ENCODE measurements around the gene NAA40.
"Not testable (repeated sequence)": the region's sequence is repeated elsewhere in the genome, so short reads cannot be mapped to it uniquely, and the experiment has no call there.

The NAA40 gene

DNA sequence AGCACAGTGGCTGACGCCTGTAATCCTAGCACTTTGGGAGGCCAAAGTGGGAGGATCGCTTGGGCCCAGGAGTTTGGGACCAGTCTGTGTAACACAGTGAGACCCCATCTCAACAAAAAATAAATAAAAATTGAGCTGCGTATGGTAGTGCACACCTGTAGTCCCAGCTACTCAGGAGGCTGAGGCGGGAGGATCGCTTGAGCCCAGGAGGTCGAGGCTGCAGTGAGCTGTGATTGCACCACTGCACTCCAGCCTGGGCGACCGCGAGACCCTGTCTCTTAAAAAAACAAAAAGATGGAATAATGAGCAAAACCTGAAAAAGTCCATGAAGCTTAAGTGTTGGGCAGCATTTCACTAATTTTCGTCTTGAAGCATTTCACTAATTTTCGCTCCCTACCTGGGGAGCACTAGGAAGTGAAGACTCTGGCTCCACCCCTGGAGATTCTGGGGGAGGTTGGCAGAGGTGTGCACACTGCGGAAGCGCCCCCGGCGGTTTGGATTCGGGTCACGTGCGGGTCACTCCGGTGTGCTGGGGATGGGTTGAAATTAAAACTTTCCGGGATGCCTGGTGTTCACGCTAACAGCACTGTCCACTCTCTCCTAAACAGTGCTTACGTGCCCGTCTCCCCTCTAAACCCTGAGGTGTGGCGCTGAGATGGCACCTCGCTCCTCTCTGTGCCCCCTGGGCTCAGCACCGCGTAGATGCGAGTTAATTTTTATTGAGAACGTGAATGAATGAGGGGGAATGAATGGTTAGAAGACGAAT, 906 bp upstream of the NAA40 start:
- no peak for DNase-seq (ENCODE audit: low read depth in 2 of 2, low spot score in 1 of 2)

DNA sequence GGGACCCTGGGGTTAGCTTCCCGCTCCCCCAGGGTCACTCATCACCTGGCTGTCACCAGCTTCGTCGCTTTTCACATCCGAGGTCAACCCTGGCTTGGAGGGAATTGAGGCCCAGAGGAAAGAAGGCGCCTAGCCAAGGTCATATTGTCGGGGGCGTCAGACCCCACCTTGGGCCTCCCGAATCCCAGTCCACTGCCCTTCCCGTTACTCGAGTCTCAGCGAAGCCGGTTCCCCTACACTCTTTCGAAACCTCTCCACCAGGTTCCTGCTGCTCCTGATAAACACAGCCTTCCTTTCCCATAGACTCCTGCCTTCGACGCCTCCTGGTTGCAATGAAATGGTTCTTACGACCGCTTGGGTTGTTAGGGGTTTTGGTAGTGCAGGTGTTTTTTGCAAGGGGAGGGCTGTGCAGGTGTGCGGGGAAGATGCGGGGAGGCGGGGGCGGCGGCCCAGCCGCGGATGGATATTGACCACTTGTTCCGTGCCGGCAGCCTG, 642 bp downstream of the NAA40 start:
- DNase-seq (ENCODE audit: low read depth in 2 of 2, low spot score in 1 of 2): no peak

DNA sequence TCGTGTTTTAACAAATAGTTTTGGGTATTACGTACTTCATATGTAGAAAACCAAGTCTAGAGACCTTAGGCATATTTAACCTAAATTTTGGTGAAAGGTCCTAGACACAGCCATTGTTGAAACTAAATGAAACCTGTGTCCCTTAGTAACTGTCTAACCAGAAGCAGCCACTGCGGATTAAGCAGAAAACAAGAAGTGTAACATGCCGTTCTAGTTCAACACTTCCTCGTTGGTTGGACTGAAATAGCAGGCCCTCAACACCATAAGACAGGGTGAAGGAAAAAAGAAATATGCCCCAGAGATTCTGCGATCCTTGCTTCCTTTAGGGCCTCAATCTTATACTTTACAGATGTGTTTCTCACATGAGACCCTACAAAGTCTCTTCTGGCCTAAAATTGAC, 2.0 kb downstream of the NAA40 start:
- no peak for DNase-seq (ENCODE audit: low read depth in 2 of 2, low spot score in 1 of 2)

DNA sequence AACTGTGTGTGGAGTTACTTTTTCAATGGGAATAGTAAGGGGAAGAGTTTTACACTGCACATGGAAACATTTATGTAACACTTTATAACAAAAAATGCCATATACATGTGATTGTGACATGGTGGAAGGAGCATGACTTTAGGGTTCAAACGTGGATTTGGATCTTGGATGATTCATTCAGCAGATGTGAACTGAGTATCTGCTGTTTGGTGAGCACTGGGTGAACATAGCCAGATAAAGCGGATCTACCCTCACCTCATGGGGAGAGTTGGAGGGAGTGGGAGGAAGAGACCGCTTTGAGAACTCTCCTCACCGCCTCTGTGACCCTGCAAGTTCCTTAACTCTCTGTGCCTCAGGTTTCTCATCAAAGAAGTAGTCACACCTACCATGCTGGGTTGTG, 3.1 kb downstream of the NAA40 start:
- no peak for DNase-seq (ENCODE audit: low read depth in 2 of 2, low spot score in 1 of 2)

DNA sequence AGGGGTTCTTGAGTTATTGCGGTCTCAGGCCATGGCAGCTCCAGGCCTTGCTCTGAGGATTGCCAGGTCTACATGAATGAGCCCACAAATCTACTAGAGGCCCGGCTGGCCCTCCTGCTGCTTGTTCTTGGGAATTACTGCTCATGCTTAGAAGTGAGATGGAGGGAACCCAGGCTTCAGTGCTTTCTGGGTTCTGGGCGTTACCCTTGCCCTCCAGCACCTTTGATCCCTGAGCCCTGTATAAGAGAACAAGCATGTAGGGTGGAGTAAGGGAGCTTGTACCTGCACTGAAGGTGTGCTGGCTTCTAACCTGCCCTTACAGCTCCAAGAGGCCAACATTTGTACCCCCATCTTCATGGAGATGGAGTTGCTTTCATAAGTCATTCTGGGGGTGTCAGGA, 4.0 kb downstream of the NAA40 start:
- DNase-seq (ENCODE audit: low read depth in 2 of 2, low spot score in 1 of 2): no peak

DNA sequence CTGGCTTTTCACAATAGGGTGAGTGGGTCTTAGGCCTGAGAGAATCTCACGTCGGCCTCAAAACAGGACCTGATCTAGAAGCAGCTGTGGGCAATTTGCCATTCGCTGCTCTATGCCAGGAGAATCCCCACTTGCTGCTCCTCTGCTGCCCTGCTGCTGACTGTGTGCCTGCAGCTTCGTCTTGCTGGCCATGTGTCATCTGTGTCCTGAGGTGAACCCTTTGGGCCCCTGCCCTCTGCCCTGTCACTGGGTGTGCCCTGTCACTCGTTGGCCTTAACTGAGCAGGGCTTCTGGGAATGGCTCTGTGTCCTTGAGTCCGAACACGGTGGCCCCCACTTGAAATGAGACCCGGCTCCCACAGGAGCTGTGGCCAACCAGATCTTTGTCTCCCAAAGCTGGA, 6.2 kb downstream of the NAA40 start:
- DNase-seq (ENCODE audit: low read depth in 2 of 2, low spot score in 1 of 2): no peak

DNA sequence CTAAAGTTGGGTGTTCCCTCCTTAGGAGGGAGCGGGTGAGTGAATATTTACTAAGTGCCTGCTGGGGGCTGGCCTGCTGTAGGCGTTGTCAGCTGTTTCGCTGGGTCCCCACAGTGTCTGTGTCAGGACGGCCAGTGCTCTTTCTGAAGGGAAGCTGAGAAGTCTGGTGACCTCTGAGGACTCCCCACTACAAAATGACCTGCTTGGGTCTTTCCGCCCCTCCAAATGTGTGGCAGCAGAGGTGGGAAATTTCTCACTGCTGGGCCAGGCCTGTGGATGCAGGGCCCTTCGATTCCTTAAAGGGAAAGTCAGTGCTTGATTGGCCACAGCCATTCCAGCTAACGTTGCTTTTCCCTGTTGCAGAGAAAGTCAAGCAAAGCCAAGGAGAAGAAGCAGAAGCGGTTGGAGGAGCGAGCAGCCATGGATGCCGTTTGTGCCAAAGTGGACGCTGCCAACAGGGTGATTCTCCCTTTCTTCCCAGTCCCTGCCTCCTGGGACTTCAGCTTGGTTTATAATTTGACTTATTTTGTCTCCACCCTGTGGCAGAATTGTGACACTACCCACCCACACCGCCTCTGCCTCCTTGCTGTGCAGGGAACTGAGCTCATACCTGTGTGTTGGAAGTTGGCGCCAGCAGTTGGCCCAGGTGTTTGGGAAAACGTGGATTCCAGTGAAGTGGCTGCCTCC, 6.8 kb downstream of the NAA40 start:
- DNase-seq (ENCODE audit: low read depth in 2 of 2, low spot score in 1 of 2): peak in 1 of 2 donors; percentile 14

DNA sequence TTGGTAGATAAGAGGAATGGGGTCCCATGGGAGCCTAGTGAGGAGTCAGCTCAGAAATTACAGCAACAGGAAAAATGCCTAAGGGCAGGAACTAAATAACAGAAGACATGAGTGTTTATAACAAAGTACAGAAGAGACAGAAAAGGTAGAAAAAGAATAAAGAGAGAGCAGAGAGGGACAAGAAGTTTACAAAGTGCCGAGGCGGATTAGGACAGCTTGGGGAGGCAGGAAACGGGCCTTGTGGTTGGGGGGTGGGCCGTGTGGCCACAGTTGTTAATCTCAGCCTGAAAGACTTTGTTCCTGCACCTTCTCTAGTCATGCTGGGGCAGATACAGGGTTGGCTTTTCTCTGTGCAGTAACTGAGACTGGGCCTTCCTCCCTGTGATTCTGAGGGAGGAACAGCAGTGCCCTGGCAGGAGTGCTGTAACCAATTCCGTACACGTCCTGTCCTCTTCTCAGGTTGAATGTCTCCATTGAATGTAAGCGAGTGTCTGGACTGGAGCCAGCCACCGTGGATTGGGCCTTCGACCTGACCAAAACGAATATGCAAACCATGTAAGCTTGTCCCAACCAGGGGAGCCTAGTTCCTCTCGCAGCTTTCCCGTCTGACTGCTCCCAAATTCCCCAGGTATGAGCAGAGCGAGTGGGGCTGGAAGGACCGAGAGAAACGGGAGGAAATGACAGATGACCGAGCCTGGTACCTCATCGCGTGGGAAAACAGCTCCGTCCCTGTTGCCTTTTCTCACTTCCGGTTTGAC, 13.2 kb downstream of the NAA40 start:
- DNase-seq (ENCODE audit: low read depth in 2 of 2, low spot score in 1 of 2): no peak

DNA sequence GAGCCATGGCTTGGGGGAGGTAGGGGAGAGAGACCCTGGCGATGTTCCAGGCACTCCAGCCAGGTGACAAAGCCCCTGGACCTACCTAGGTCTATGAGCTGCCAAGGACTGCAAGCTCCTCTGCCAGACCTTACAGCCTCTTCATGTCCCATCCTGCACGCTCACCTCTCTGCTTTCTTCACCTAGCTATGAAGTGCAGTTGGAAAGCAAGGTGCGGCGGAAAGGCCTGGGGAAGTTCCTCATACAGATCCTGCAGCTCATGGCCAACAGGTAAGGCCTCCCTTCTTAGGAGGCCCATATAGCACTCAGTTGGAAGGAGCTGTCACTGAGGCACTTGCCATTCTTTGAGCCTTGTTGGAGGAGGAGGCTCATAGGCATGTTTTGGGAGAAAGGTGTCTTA, 13.8 kb downstream of the NAA40 start:
- no peak for DNase-seq (ENCODE audit: low read depth in 2 of 2, low spot score in 1 of 2)

DNA sequence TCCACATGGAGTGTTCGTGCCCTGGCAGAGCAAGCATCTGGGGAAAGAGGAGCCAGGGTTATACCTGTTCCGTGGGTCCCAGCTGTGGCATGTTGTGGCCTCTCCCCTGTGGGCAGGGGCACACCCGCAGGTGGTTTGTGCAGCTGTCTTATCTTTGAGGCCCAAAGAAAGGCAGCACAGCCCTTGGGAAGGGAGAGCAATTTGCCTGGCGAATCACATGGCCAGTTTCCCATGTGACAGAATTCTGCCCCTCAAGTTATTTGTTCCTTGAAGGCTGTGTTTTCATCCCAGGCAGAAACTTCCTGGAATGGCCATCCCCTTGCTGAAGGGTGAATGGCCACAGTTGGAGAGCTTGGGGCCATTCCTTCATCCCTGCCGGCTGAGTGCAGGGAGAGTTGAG, 19.2 kb downstream of the NAA40 start:
- no peak for DNase-seq (ENCODE audit: low read depth in 2 of 2, low spot score in 1 of 2)

DNA sequence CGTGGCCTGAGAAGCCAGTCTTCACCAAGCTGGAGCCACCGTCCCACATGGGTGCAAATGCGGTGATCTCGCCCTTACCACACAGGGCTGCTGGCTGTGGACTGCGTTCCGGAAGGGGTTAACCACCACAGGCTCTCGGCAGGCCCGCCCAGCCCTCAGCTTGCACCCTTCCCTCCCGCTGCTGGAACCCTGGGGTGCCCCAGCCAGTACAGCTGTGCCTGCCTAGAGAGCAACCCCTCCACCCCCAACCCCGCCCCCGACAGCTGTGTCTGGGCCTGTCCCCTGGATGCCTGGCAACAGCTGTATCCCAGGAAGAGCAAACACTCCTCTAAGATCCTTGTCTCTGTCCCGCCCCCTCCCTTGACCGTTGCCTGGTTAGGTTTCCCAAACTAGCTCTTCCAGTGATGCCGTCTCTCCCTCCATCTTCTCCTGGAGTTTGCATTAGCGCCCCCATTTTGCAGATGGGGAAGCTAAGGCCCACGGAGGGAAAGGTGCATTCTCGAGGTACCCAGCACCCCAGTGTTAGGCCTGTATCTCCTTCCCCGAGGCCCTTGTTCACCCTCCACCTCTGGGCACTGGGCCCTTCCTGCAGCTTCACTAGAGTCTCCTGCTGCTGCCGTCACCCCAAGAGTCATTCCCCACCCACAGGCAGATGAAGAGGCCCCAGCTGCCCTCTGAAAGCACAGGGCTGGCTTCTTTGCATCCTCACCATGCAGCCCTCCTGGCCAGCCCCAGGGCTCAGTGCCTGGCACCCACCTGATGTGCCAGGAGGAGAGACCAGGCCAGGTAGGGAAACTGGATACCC, 23.0 kb downstream of the NAA40 start:
- no peak for DNase-seq (ENCODE audit: low read depth in 2 of 2, low spot score in 1 of 2)

DNA sequence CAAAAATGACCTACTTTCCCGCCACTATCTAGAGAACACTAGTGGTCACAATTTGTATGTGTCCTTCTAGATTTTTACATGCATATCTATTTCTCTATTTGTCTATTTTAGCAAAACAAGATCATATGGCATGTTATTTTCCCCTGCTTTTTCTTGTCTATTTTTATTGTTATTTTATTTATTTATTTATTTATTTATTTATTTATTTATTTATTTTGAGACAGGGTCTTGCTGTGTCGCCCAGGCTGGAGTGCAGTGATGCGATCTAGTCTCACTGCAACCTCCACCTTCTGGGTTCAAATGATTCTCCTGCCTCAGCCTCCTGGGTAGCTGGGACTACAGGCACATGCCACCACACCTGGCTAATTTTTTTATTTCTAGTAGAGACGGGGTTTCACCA, 25.1 kb downstream of the NAA40 start:
- not testable (repeated sequence) for DNase-seq (ENCODE audit: low read depth in 2 of 2, low spot score in 1 of 2)

DNA sequence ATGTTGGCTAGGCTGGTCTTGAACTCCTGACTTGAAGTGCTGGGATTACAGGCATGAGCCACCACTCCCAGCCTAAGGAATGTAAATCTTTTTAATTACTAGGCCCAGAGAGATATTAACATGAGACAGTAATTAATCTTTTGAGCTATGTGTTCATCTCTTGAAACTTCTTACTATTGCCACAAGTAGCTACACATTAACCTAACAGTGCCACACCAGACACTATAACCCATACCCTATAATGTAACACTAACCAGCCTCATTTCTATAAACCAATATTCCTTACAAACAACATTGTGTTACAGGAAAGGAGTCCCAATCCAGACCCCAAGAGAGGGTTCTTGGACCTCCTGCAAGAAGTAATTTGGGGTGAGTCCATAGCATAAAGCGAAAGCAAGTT, 27.6 kb downstream of the NAA40 start:
- no peak for DNase-seq (ENCODE audit: low read depth in 2 of 2, low spot score in 1 of 2)

DNA sequence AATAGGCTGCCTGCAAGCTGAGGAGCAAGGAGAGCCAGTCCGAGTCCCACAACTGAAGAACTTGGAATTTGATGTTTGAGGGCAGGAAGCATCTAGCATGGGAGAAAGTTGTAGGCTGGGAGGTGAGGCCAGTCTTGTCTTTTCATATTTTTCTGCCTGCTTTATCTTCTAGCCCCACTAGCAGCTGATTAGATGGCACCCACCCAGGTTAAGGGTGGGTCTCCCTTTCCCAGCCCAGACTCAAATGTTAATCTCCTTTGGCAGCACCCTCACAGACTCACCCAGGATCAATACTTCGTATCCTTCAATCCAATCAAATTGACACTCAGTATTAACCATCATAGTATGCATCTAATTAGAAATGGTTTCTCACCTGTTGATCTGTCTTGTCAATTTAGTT, 30.7 kb downstream of the NAA40 start:
- no peak for DNase-seq (ENCODE audit: low read depth in 2 of 2, low spot score in 1 of 2)

DNA sequence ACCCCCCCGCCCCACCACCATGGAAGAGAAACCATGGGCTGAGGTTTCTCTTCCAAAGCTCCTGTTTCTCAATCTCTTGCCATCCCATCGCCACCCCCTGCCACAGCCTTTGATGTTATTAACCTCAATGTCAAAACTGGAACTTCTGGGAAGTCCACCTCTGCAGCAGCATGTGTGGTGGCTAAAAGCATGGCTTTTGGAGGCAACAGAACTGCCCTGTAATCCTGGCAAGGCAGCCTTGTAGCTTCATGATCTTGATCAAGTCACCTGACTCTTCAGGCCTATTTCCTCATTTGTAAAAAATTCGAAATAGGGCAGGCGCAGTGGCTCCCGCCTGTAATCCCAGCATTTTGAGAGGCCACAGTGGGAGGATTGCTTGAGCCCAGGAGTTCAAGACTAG, 32.1 kb downstream of the NAA40 start:
- DNase-seq (ENCODE audit: low read depth in 2 of 2, low spot score in 1 of 2): no peak

DNA sequence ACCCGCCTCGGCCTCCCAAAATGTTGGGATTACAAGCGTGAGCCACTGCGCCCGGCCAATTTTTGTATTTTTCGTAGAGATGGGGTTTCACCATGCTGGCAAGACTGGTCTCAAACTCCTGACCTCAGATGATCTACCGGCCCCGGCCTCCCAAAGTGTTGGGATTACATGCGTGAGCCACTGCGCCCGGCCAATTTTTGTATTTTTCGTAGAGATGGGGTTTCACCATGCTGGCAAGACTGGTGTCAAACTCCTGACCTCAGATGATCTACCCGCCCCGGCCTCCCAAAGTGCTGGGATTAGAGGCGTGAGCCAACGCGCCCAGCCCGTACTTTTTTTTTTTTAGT, 35.1 kb downstream of the NAA40 start:
- DNase-seq (ENCODE audit: low read depth in 2 of 2, low spot score in 1 of 2): not testable (repeated sequence)

DNA sequence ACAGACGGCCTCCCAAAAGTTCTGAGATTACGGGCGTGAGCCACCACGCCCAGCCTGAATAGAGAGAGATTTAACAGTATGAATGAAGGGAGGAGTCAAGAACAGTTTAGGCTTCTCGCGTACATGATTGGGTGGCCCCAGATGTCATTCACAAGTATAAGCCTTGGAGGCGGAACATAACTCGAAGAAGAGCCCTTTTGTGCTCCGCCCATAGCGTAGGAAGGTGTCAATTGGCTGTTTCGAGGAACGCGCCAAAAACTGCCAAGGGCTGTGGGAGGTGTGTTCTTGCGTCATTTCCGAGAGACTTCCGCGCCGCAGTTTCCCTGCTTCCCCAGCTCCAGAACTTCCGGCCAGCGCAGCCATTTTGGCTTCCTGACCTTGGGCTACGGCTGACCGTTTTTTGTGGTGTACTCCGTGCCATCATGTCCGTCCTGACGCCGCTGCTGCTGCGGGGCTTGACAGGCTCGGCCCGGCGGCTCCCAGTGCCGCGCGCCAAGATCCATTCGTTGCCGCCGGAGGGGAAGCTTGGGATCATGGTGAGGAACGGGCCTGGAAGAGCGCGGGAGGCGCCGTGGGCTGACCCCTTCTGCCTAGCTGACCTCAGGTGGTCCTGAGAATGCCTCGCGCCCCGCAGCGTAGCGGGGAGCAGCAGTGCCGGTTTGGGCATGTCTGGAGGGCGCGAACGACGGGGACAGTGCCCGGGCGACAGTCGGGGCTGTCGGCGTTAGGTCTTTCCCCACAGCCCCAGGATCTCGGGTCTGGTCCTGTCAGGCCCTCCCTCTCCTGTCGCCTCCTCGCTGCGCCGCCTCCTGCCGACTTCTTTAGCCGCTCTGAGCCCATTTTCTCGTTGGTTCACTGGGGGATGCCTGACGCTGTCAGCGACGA, 35.7 kb downstream of the NAA40 start, which contains the start of gene COX8A:
Gene COX8A (plus strand): TSS at position 362 of the 885 bp plus-strand sequence. CDS start 61 bp downstream, at position 423.
- DNase-seq (ENCODE audit: low read depth in 2 of 2, low spot score in 1 of 2): peak; percentile 90 to 91

DNA sequence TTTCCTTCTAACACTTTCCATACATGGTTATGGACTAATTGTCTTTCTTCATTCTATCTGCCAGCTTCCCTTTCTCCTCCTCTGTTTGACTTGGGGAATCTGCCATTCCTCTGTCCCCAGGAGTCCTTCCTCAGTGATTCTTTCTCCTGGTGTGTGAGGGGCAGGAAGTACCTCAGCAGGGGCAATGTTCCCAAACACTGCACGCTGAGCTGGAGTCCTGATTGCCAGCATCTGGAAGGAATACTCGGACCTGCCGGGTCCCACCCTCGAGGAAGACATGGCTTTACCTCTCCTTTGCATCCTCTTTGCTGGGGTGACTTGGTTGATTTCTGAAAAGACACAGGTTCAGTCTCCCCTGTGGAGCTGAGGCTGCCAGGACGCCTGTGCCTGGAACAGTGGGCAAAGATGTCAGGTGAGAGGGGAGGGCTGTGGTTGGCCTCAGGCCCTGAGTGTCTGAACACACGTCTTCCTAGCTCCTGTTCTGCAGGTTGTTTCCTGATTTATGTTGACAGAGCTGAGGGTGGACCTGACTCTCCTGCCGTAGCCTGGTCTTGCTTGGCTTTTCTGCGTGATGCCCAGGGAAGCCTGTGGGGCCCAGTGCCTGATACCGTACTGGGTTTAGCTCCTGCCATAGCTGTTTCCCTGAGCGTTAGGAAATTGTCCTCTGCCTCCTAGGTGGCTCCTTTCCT, 39.9 kb downstream of the NAA40 start:
- DNase-seq (ENCODE audit: low read depth in 2 of 2, low spot score in 1 of 2): no peak

DNA sequence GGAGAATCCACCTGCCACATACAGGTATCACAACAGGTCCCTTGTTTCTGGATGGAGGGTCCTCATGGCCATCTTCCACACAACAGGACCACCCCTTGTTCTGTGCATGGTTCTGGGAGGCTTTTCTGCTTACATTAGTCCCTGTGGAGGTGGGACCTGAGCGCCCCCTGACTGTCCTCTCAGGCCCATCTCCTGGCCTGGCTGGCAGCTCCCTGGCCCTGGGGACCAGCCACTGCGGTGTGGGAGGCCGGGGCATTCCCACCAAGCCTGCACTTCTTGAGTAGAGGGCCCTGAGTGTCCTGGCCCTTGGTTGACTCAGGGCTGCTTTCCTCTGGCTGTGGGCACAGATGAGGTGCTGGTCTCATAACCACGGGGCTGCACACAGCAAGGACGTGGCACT, 40.6 kb downstream of the NAA40 start:
- no peak for DNase-seq (ENCODE audit: low read depth in 2 of 2, low spot score in 1 of 2)

DNA sequence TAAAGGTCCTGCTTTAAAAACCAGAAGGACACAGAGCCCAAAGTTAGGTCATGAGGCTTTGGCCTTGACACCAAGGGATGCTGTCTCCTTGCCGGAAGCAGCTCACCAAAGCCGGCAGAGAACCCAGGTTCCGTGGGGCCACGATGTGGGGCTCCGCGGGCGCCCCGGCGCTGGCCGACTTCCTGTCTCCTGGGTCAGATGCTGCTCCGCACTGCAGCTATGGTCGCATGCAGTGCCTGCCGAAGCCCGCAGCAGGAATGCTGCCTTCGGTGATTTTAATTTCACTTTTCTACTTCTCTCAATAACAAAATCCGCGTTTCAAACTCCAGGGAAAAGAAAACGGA, 47.0 kb downstream of the NAA40 start:
- DNase-seq (ENCODE audit: low read depth in 2 of 2, low spot score in 1 of 2): no peak

All from stimulated activated CD8-positive, alpha-beta memory T cell treated with anti-CD3 and anti-CD28 coated beads, Interleukin-4, amount 100 ng/mL, for 4 hours (primary cell).